Measurements from ENCODE around the gene FMNL2. TPM values are rescaled to one million over a fixed set of nuclear protein-coding genes. Genes with fewer than 3 reads are reported as not detected.

Gene FMNL2
- total RNA-seq, 1 experiment from 2014 or later, result 33.6 TPM

- Histone ChIP-seq H3K9ac (ENCODE audit: extremely low read depth, insufficient read length, low read length) (no peak overlapping the region), H2AK5ac (ENCODE audit: insufficient read length, low read length) (no peak overlapping the region), H3K4me2 (ENCODE audit: insufficient read depth, insufficient read length, low read length) (no peak overlapping the region), H3K27ac (ENCODE audit: insufficient read length, low read depth, low read length) (no peak overlapping the region), H2BK5ac (ENCODE audit: insufficient read length, low read length) (no peak overlapping the region), H2BK120ac (ENCODE audit: low read depth, low read length, poor library complexity, severe bottlenecking) (no peak overlapping the region), H3K79me1 (ENCODE audit: insufficient read depth, low read depth, low read length, poor library complexity, severe bottlenecking) (no peaks in the 10 kb centered on the region), H3T11ph (ENCODE audit: low read length) (no peak overlapping the region), H3K56ac (ENCODE audit: insufficient read length, low read depth, low read length) (no peak overlapping the region), H4K20me1 (ENCODE audit: control insufficient read depth, insufficient read depth, insufficient read length) (no peaks in the 10 kb centered on the region), H3K23ac (ENCODE audit: insufficient read length, low read depth, low read length) (no peak overlapping the region), H3K79me2 (ENCODE audit: insufficient read depth, low read length) (no peaks in the 10 kb centered on the region), H3K4me1 (ENCODE audit: insufficient read depth, low read length) (no peaks in the 10 kb centered on the region), H2BK12ac (ENCODE audit: insufficient read length, low read depth, low read length) (no peak overlapping the region), H3K4ac (ENCODE audit: low read depth, low read length) (no peak overlapping the region), H3K18ac (ENCODE audit: insufficient read length, low read depth, low read length) (no peak overlapping the region), H3K14ac (ENCODE audit: insufficient read depth, low read length) (no peak overlapping the region), H3K9me3 (ENCODE audit: control insufficient read depth, low read depth, low read length) (no peaks in the 10 kb centered on the region), H4K8ac (replicated peaks; ENCODE audit: insufficient read length, low read depth, low read length) (no peak overlapping the region), H4K5ac (ENCODE audit: insufficient read length, low read depth, low read length) (no peak overlapping the region), H3K27me3 (ENCODE audit: insufficient read depth, low read length) (no peaks in the 10 kb centered on the region), H3K23me2 (ENCODE audit: insufficient read length, low read depth, low read length, poor library complexity, severe bottlenecking) (no peaks in the 10 kb centered on the region), H2BK20ac (ENCODE audit: low read depth, low read length, poor library complexity, severe bottlenecking) (no peak overlapping the region), H4K91ac (ENCODE audit: insufficient read length, low read depth, low read length) (no peak overlapping the region), H2AFZ (ENCODE audit: low read length) (no peak overlapping the region), H2BK15ac (ENCODE audit: low read depth, low read length) (no peak overlapping the region)
- no peak for TF ChIP-seq CTCF (conservative IDR thresholded peaks at IDR 0.05)
- WGBS (ENCODE audit: extremely low coverage, insufficient read length, low lambda C conversion rate), result no CpG with 5 or more reads among the region's 7 CpGs
- Mint-ChIP-seq H3K27ac (no peak overlapping the region), H3K36me3 (ENCODE audit: insufficient read depth in 1 of 3, low read depth in 3 of 3) (peaks cover 16 to 58% (median 47%) of the 10 kb centered on the region in 3 experiments; a peak in 6 of 7 replicates), H3K4me3 (no peak overlapping the region), H3K27me3 (ENCODE audit: low read depth) (no peaks in the 10 kb centered on the region), H3K9me3 (no peaks in the 10 kb centered on the region; a peak in 1 of 5 replicates), H3K4me1 (no peaks in the 10 kb centered on the region)
- DNase-seq, result no peak
These were observed 285.2 kb downstream of the FMNL2 start for GRCh38 chr2:152620208-152620607.

Data from H9 (cell line).